CD14-positive monocyte (primary cell): ENCODE measurements around the gene KIRREL3. TPM values are rescaled to one million over a fixed set of nuclear protein-coding genes. Genes with fewer than 3 reads are reported as not detected.

Experiments used
- DNase-seq, 3 donors: peaks; one replicate each; pipeline ENCODE4 v3.0.0-alpha.2; 2011 to 2022
- H2AFZ ChIP-seq: 2 replicates; pipeline ENCODE4 v1.6.0; 2012; ENCODE audit warnings: mild to moderate bottlenecking, low read depth, low read length, inconsistent platforms; ENCODE audit not compliant: insufficient read depth, poor library complexity, severe bottlenecking
- H3K27ac ChIP-seq, 2 donors: 1 replicate in 1 of 2; 2 replicates in 1 of 2; pipeline ENCODE4 v1.5.1; 2012 to 2013; ENCODE audit warnings: low read length in 2 of 2, control low read depth in 1 of 2, inconsistent platforms in 1 of 2, low read depth in 1 of 2, mild to moderate bottlenecking in 1 of 2
- H3K27me3 ChIP-seq, 2 donors: one replicate each; pipeline versions ENCODE4 v1.6.0 to v1.6.1; 2011 to 2013; ENCODE audit warnings: low read length in 2 of 2; ENCODE audit not compliant: control insufficient read depth in 2 of 2, insufficient read depth in 2 of 2
- H3K36me3 ChIP-seq, 2 donors: replicated peaks in 1 of 2; 1 replicate in 1 of 2; 2 replicates in 1 of 2; pipeline versions ENCODE4 v1.5.1 to v1.6.1; 2012 to 2013; ENCODE audit warnings: low read length in 2 of 2, control low read depth in 1 of 2, inconsistent platforms in 1 of 2, mild to moderate bottlenecking in 1 of 2; ENCODE audit not compliant: insufficient read depth in 2 of 2, control insufficient read depth in 1 of 2
- H3K4me1 ChIP-seq, 2 donors: 1 replicate in 1 of 2; 2 replicates in 1 of 2; pipeline versions ENCODE4 v1.5.1 to v1.6.1; 2012 to 2013; ENCODE audit warnings: low read length in 2 of 2, control low read depth in 1 of 2, inconsistent platforms in 1 of 2, mild to moderate bottlenecking in 1 of 2, moderate library complexity in 1 of 2; ENCODE audit not compliant: insufficient read depth in 2 of 2, control insufficient read depth in 1 of 2
- H3K4me2 ChIP-seq: replicated peaks from 2 replicates; pipeline ENCODE3; 2012; ENCODE audit warnings: low read length, moderate library complexity, mild to moderate bottlenecking; ENCODE audit not compliant: poor library complexity, severe bottlenecking; ENCODE audit errors: extremely low read depth
- H3K4me3 ChIP-seq, 3 experiments: fragments of 200-600 bp in 1 of 3; sonication (generic) in 1 of 3; replicated peaks in 1 of 3; 1 replicate in 2 of 3; 2 replicates in 1 of 3; pipeline ENCODE4 v1.5.1; 2011 to 2013; ENCODE audit warnings: low read length in 3 of 3, mild to moderate bottlenecking in 3 of 3, control low read depth in 2 of 3, low read depth in 2 of 3, inconsistent platforms in 1 of 3, moderate library complexity in 1 of 3
- H3K79me2 ChIP-seq: 2 replicates; pipeline ENCODE4 v1.6.0; 2012; ENCODE audit warnings: mild to moderate bottlenecking, control low read depth, inconsistent platforms, low read length, moderate library complexity; ENCODE audit not compliant: insufficient read depth
- H3K9ac ChIP-seq: 2 replicates; pipeline ENCODE4 v1.6.0; 2017; ENCODE audit warnings: low read length, mild to moderate bottlenecking; ENCODE audit not compliant: insufficient read depth, poor library complexity, severe bottlenecking
- H3K9me3 ChIP-seq, 2 donors: replicated peaks in 1 of 2; 1 replicate in 1 of 2; 2 replicates in 1 of 2; pipeline versions ENCODE4 v1.5.1 to v1.6.1; 2012 to 2013; ENCODE audit warnings: low read length in 2 of 2, control low read depth in 1 of 2; ENCODE audit not compliant: control insufficient read depth in 1 of 2, insufficient read depth in 1 of 2
- H4K20me1 ChIP-seq: 2 replicates; pipeline ENCODE4 v1.6.0; 2012; ENCODE audit warnings: mild to moderate bottlenecking, low read length, control low read depth, moderate library complexity; ENCODE audit not compliant: insufficient read depth
- H3K27ac Mint-ChIP-seq, 7 donors: one replicate each; pipeline ENCODE4 v1.8.0; 2020; ENCODE audit warnings: mild to moderate bottlenecking in 7 of 7, mixed read lengths in 7 of 7, moderate library complexity in 6 of 7, inconsistent platforms in 2 of 7
- H3K27me3 Mint-ChIP-seq, 3 donors: one replicate each; pipeline ENCODE4 v1.8.0; 2021 to 2022; ENCODE audit warnings: low read depth in 3 of 3, mild to moderate bottlenecking in 3 of 3, mixed read lengths in 3 of 3, moderate library complexity in 3 of 3, inconsistent platforms in 1 of 3
- H3K36me3 Mint-ChIP-seq, 2 donors: one replicate each; pipeline ENCODE4 v1.8.0; 2020; ENCODE audit warnings: mixed read lengths in 2 of 2, inconsistent platforms in 1 of 2, mild to moderate bottlenecking in 1 of 2
- H3K4me1 Mint-ChIP-seq: one replicate; pipeline ENCODE4 v1.8.0; 2020; ENCODE audit warnings: mild to moderate bottlenecking, mixed read lengths
- H3K4me3 Mint-ChIP-seq, 2 donors: one replicate each; pipeline ENCODE4 v1.8.0; 2020; ENCODE audit warnings: mild to moderate bottlenecking in 2 of 2, mixed read lengths in 2 of 2, moderate library complexity in 1 of 2
- H3K9me3 Mint-ChIP-seq, 7 donors: one replicate each; pipeline ENCODE4 v1.8.0; 2020 to 2022; ENCODE audit warnings: mixed read lengths in 7 of 7, mild to moderate bottlenecking in 6 of 7, moderate library complexity in 6 of 7, inconsistent platforms in 2 of 7
- WGBS: methylation state at CpG from one replicate; pipeline ENCODE4 v1.1.5; 2013; ENCODE audit warnings: missing lambda C conversion rate; ENCODE audit not compliant: insufficient coverage; 5-methylcytosine and 5-hydroxymethylcytosine counted together
- intact Hi-C, 2 donors: fragments of 100-400 bp; cut with micrococcal nuclease; formaldehyde crosslinking; loops; one replicate each; pipeline versions ENCODE4 v1.15.0 to v1.15.1; 2023
- polyA plus RNA-seq, 3 donors: library from polyadenylated mRNA; depleted of rRNA in 1 of 3; unstranded in 2 of 3; stranded (reverse) in 1 of 3; fragments of 300-500 nt in 2 of 3; fragments of >200 nt in 1 of 3; fragmentation: Illumina TruSeq in 2 of 3; gene quantifications; 1 replicate in 2 of 3; 2 replicates in 1 of 3; pipeline ENCODE4 v1.2.3, GENCODE V29; 2012 to 2021
- TF ChIP-seq, protein P1 (sequence below): fragments of 200-600 bp; IDR thresholded peaks from one replicate; pipeline ENCODE4 v1.8.0; 2022; ENCODE audit warnings: antibody characterized with exemption, mild to moderate bottlenecking

KIRREL3 gene
- polyA plus RNA-seq, 3 donors, result not detected

DNA sequence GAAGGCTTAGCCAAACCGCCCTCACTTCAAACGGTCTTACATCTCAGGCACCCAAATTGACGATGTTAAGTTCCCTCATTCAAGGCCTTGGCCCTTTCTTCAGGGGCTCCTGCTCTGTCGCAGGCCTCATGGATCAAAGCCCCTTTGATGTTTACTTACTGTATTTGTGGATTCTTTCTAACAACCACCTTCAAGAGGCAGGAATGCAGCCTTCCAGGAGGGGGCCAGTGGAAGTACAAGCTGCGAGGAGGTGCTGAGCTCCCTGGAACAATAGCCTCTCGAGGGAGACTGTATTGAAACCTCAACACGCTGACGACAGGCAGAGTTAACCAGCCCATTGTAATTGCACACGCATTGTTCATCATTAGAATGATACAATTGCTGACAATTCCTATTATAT, 436.0 kb downstream of the KIRREL3 start:
- 3% methylated on average over 7 of the region's 9 CpGs for WGBS
- TF ChIP-seq, protein P1, sequence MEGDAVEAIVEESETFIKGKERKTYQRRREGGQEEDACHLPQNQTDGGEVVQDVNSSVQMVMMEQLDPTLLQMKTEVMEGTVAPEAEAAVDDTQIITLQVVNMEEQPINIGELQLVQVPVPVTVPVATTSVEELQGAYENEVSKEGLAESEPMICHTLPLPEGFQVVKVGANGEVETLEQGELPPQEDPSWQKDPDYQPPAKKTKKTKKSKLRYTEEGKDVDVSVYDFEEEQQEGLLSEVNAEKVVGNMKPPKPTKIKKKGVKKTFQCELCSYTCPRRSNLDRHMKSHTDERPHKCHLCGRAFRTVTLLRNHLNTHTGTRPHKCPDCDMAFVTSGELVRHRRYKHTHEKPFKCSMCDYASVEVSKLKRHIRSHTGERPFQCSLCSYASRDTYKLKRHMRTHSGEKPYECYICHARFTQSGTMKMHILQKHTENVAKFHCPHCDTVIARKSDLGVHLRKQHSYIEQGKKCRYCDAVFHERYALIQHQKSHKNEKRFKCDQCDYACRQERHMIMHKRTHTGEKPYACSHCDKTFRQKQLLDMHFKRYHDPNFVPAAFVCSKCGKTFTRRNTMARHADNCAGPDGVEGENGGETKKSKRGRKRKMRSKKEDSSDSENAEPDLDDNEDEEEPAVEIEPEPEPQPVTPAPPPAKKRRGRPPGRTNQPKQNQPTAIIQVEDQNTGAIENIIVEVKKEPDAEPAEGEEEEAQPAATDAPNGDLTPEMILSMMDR, result no peak
- intact Hi-C loops, result no loop called here

DNA sequence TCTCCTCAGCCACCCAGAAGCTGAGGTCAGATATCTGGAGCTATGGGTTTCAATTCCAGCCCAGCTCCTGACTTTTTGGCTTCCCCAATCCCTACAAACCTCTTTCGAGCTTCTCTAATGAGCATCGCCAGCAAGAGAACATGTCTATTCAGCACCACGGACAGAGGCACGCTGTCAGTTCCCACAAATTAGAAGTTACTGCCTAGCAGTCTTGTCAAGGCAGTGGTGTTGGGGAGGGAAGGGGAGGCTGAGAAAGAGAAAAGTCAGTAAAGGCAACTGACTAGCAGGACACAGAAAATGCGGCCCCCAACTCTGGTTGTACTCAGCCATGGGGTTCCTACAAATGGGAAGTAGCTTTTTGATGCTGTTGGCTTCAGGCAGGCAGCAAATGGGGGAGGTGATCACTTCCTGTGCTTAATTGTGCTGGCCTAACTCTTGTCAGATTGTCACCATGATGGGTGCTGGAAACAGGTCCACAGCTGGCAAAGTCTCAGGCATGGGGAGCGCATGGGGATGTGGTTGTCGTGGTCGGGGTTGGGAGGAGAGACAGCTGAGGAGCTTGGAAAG, 439.2 kb downstream of the KIRREL3 start:
- Mint-ChIP-seq H3K36me3 (no peaks in the 10 kb centered on the region), H3K27ac (no peak overlapping the region), H3K9me3 (peaks cover 0 to 2% (median 0%) of the 10 kb centered on the region in 7 donors), H3K4me3 (no peak overlapping the region), H3K27me3 (peaks cover 2 to 8% (median 6%) of the 10 kb centered on the region in 3 donors), H3K4me1 (no peaks in the 10 kb centered on the region)
- intact Hi-C loops, result no loop called here
- no peak overlapping the region for H3K27ac ChIP-seq
- WGBS, result 20% methylated on average over 8 of the region's 8 CpGs
- TF ChIP-seq, protein P1, result no peak
- no peaks in the 10 kb centered on the region for H4K20me1 ChIP-seq
- DNase-seq, result no peak
- no peaks in the 10 kb centered on the region for H3K79me2 ChIP-seq
- no peak overlapping the region for H3K9ac ChIP-seq
- no peaks in the 10 kb centered on the region for H3K36me3 ChIP-seq
- H3K4me3 ChIP-seq, result no peak overlapping the region
- no peaks in the 10 kb centered on the region for H3K4me1 ChIP-seq
- H3K4me2 ChIP-seq, result no peak overlapping the region
- no peaks in the 10 kb centered on the region for H3K9me3 ChIP-seq
- H2AFZ ChIP-seq, result no peak overlapping the region
- no peaks in the 10 kb centered on the region for H3K27me3 ChIP-seq

More for the DNA sequence above, 436.0 kb downstream of the KIRREL3 start:
- Histone ChIP-seq H3K79me2 (no peaks in the 10 kb centered on the region), H3K4me1 (no peaks in the 10 kb centered on the region), H2AFZ (no peak overlapping the region), H4K20me1 (no peaks in the 10 kb centered on the region), H3K4me2 (no peak overlapping the region), H3K27ac (no peak overlapping the region), H3K27me3 (no peaks in the 10 kb centered on the region), H3K36me3 (no peaks in the 10 kb centered on the region), H3K9me3 (no peaks in the 10 kb centered on the region), H3K9ac (no peak overlapping the region), H3K4me3 (no peak overlapping the region)
- H3K4me1 Mint-ChIP-seq, result no peaks in the 10 kb centered on the region
- H3K9me3 Mint-ChIP-seq, result peaks cover 0 to 2% (median 0%) of the 10 kb centered on the region in 7 donors
- DNase-seq, result no peak
- no peak overlapping the region for H3K27ac Mint-ChIP-seq
- H3K4me3 Mint-ChIP-seq, result no peak overlapping the region
- peaks cover 3 to 12% (median 5%) of the 10 kb centered on the region in 3 donors for H3K27me3 Mint-ChIP-seq
- no peaks in the 10 kb centered on the region for H3K36me3 Mint-ChIP-seq
